GM10266 (cell line): ENCODE measurements around the gene GPR39.

Experiments used
- DNase-seq: peaks from one replicate; pipeline ENCODE4 v3.0.0; 2012; ENCODE audit errors: extremely low spot score
- TF ChIP-seq, protein P1 (sequence below): IDR thresholded peaks from 2 replicates; pipeline ENCODE4 v1.5.1; 2012; ENCODE audit warnings: mild to moderate bottlenecking, low read depth; ENCODE audit not compliant: control insufficient read depth, insufficient read depth; ENCODE audit errors: missing control alignments

The GPR39 gene

DNA sequence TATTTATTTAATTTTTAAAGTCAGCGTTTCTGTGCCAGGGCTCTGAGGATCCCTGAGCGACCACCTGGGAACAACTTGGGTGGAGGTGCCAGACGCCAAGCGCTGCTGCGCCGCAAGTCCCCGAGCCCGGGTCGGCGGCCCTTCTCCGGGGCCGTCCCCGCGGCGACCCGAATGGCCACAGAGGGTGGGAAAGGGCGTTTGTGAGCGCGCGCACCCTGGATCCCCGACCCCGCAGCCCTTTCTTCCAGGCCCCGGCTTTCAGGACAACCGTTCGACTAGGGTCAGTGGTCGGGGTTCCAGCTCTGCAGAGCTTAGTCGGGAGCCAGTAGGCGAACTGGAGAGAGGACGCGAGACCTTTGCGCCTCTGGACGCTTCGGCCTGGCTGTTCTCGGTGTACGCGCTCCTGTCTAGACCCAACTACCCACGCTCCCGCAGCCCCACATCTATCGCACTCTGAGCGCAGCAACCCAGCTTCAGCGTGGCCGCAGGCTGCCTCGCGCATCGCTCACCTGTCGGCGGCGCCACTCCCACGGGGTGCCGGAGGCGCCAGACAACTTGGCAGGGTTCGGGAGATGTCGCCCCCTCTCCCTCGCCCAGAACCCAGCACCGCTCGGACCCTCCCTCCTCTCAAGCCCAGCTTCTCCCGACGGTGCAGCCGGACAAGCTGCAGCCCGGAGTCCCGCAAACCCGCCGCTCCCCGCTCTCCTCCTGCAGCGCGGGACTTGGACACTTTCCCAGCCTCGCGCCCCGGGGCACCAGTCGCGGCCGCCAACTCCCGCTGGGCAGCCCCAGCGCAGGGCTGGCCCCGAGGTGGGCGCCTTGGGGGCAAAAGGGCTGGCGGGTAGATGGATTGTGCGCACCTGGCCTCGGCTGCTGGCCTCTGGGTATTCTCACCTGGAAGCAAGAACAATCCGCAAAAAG lies 252.6 kb downstream of the GPR39 start:
- TF ChIP-seq, protein P1, sequence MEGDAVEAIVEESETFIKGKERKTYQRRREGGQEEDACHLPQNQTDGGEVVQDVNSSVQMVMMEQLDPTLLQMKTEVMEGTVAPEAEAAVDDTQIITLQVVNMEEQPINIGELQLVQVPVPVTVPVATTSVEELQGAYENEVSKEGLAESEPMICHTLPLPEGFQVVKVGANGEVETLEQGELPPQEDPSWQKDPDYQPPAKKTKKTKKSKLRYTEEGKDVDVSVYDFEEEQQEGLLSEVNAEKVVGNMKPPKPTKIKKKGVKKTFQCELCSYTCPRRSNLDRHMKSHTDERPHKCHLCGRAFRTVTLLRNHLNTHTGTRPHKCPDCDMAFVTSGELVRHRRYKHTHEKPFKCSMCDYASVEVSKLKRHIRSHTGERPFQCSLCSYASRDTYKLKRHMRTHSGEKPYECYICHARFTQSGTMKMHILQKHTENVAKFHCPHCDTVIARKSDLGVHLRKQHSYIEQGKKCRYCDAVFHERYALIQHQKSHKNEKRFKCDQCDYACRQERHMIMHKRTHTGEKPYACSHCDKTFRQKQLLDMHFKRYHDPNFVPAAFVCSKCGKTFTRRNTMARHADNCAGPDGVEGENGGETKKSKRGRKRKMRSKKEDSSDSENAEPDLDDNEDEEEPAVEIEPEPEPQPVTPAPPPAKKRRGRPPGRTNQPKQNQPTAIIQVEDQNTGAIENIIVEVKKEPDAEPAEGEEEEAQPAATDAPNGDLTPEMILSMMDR = no peak
- no peak for DNase-seq

DNA sequence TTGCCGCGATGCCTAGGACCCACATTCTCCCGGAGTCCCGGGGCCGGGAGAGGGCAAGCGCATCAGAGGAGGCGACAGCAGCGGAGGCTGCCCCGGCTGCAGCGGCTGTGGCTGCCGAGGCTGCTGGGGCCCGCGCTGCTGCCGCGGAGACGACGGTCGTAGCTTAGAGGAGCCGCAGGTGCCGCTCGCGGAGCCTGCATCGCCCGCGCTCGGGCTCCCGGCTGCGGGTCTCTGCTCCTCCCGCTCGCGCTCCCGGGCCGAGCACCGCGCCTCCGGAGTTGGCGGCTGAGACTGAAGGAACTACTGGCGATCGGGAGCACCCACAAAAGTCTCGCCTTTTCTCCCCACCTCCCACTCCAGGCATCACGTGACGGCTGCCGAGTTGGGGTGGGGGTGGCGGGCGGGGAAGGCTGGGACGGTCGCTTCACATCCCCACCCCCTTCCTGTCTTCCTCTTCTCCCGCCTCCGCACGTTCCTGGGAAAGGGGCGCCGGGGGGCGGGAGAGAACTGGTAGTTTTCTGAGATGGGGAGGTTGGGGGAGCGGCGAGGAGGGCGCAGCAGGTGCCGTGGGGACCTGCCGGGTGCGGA lies 253.4 kb downstream of the GPR39 start, which contains the start of gene LYPD1:
LYPD1 (minus strand) TSS at position 298 of the 588 bp plus-strand sequence; CDS start at position 25, 273 bp downstream.
- no peak for DNase-seq
- TF ChIP-seq, protein P1 = no peak

GRCh38 chr2:132670496-132671150 lies 254.0 kb downstream of the GPR39 start:
- TF ChIP-seq, protein P1 = no peak
- no peak for DNase-seq

GRCh38 chr2:132671151-132671835 lies 254.7 kb downstream of the GPR39 start:
- DNase-seq = no peak
- TF ChIP-seq, protein P1 = no peak

DNA sequence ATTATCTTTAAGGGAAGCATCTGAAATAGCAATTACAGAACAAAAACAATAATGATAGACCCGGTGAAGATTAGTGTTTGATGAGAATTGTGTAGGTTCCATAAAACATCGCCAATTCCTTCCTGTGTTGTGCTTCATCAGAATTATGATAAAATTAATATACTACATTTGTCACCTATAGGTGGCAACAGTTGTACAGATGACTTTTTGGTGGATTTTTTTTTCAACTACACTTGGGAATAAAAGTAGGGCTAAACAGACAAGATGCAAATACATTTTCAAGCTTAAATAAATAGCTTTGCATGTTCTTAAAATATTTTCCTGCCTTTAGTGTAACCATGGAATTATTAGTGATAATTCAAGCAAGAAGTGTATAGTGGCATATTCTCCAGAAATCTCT lies 260.4 kb downstream of the GPR39 start:
- no peak for DNase-seq

DNA sequence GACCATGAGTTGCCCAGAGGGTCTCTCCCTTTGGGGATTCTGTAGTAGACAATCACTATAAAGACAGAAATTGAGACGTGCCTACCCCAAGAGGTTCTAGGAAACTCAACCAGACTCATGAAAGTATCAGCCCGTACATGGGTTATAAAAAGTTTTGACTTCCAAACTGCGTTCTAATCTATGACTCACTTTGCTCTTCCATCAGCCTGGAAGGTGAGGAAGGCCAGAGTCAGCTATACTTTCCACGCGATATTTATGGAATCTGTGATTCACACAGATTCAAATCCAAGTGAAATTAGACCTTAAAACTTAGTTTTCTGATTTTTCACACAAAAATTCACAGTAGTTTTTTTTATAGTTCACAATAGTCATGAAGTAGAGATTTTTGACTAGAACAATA lies 261.1 kb downstream of the GPR39 start:
- TF ChIP-seq, protein P1 = no peak
- DNase-seq = no peak

More for the DNA sequence above, 260.4 kb downstream of the GPR39 start:
- TF ChIP-seq, protein P1 = no peak
